Embryonic facial prominence (tissue), 1 donor: Measurements from ENCODE around the gene POLR3B.

Experiments
- DNase-seq: peaks from one replicate; pipeline ENCODE4 v3.0.0-alpha.2; 2016; ENCODE audit errors: extremely low spot score

The POLR3B gene

DNA sequence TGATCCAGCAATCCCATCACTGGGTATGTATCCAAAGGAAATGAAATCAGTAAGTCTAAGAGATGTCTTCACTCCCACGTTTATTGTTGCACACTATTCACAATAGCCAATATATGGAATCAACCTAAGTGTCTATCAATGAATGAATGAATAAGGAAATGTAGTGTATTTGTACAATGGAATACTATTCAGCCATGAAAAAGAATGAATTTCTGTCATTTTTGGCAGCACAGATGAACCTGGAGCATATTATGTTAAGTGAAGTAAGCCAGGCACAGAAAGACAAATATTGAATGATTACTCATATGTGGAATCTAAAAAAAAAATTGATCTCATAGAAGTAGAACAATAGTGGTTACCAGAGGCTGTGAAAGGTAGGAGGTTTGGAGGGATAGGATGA lies 194.7 kb downstream of the POLR3B start:
- DNase-seq, result no peak
